Measurements from ENCODE around the gene AGPAT2.

AGPAT2 gene

DNA sequence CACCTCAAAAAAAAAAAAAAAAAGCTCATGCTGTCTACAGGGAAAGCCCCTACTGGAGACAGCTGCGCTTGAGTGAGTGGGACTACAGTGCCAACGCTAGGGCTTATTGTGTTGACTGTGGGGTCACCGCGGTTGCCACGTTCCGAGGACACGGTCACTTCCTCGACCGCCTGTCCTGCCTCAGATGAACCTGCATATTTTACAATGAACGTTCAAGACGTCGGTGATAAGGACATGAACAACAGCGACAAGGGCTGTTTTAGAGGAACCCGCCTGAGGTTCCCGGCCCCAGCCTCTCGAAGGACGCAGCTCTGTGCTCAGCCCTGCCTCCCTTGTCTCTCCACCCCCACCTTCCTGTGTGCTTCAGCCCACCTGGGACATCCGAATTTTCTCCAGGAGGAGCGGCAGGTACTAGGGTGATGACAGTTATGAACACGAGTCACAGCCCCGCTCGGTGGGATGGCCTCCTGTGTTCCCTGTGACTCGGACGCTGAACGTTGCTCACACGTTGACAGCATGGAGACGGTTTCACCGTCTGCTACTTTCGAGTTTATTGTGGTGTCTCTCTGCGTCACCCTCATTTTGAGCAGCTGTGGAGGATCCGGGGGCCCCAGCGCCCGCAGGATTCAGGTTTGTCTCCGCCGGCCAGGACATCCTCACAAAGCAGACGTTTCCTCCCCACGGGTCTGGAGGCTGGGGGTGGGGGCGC is 13.9 kb upstream of the AGPAT2 start:
- peak; percentile 96 to 98 for ATAC-seq

DNA sequence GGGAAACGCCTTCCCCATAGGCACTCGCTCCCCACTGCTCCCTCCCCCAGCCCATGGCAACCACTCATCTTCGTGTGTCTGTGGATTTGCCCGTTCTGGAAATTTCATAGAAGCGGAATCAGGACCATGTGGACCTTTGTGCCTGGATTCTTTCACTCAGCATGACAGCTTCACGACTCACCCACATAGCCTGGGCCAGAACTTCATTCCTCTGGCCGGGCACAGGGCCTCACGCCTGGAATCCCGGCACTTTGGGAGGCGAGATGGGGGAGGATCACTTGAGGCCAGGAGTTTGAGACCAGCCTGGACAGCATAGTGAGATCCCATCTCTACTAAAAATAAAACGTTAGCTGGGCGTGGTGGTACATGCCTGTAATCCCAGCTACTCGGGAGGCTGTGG is 13.0 kb upstream of the AGPAT2 start:
- ATAC-seq, result no peak

DNA sequence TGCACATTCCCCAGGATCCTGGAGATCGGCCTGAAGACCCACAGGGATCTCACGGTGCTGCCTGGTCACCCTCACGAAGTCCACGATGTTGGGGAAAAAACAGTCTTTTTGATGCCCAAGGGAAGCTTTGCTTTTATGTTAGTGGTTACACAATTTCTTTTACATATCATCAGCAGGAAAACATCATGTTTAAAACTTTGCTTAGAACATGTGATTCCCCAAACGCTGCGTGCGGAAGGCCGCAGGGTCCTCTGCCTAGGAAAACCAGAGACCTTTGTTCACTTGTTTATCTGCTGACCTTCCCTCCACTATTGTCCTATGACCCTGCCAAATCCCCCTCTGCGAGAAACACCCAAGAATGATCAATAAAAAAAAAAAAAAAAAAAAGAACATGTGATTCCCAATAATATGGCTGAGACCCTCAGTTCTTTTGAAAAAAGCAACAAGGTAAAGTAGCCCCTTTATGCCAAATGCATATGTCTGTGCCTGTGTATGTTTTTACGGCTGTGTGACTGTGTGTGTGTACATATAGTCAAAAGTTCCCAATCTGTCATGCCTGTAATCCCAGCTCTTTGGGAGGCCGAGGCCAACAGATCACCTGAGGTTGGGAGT is 11.5 kb upstream of the AGPAT2 start:
- ATAC-seq, result no peak

DNA sequence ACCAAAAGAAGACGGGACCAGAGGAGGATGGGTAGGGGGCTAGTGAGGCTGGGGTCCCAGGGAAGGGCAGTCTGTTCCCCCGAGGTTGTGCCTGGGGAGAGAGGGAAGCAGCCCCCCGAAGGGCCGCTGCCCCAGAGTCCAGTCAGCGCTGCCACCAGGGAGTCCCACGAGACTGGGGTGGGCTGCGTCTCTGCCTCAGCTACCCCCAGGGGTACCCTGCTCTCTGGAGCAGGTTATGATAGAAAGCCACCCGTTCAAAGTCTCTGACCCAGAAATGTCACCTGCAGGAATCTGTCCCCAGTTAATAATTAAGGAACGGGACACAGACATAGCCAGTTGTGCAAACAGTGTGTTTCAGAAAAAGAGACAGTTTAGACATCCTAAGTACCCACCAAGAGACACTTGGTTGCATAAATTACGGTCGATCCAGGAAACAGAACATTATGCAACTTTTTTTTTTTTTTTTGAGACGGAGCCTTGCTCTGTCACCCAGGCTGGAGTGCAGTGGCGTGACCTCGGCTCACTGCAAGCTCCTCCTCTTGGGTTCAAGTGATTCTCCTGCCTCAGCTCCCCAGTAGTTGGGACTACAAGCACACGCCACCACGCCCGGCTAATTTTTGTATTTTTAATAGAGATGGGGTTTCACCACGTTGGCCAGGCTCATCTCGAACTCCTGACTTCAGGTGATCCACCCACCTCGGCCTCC is 10.7 kb upstream of the AGPAT2 start:
- no peak for ATAC-seq

DNA sequence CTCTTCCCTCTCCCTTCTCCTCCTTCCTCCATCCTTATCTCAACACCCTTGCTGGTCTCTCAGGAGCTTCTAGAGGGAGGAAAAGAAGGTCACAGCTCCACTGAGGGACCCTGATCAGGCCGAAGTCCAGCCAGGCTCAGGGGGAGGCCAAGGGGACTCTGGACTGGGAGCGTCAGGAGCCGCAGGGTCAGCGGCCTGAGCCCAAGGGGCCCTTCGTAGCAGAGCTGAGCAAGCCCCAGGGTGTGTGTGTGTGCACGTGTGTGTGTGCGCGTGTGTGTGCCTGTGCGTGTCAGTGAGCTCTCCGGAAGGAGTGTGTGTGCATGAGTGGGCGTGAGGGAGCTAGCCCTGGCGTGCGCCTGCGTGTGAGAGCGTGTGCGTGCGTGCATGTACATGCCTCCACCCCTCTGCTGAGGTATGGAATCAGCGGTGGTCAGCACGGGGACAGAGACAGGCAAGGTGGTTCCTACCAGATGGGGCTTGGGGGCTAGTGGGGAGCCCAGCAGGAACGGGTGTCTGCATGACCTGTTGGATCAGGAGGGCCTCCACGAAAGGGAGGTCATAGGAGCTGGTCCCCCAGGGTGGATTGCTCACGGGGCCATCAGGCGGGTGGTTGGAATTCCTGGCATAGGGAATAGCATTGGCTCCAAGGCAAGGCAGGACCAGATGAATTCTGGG is 10.0 kb upstream of the AGPAT2 start:
- ATAC-seq, result no peak

GRCh38 chr9:136696502-136696901 is 9.2 kb upstream of the AGPAT2 start:
- ATAC-seq, result no peak

GRCh38 chr9:136695955-136696354 is 8.7 kb upstream of the AGPAT2 start:
- ATAC-seq, result no peak

DNA sequence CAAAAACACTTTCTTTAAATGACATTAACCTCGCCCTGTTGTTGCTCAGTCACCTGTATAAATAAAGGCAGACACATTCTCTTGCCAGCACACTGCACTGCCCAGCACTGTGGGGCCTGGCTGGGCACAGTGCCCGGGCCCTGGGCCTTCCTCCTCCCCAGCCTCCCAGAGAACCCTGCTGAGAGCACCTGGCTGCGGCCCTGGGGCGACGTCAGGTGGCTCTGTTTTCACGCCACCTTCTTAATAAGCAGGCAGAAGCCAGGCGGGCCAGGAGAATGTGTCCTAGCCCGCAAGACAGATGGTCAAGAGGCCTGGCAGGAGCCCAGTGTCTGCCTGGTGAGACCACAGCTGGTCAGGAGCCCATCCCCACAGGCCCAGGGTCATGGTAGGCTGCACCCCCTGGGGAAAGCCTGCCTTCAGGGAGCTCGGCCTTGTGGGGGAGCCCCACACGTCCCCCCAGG is 8.2 kb upstream of the AGPAT2 start:
- no peak for ATAC-seq

- ATAC-seq, result no peak
These were observed 7.6 kb upstream of the AGPAT2 start for GRCh38 chr9:136694872-136695247.

GRCh38 chr9:136694163-136694871 is 7.1 kb upstream of the AGPAT2 start:
- peak; percentile 51 to 62 for ATAC-seq

- ATAC-seq, result peak; percentile 53 to 70
These were observed 6.4 kb upstream of the AGPAT2 start for GRCh38 chr9:136693490-136694162.

DNA sequence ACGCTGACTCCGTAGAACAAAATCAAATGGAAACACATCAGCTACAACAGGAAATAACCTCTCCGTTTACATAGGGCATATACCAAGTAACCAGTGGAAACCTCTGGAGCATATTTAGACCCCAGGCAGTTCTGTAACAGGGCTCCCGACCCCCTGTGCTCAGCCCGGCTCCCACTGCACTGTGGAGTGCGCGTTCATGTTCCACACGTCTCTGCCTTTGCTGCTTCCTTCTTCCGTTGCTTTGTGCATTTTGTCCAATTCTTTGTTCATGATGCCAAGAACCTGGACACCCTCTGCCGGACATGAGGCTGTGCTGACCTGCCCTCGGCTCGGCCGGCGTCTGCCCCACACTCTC is 5.9 kb upstream of the AGPAT2 start:
- ATAC-seq, result no peak

DNA sequence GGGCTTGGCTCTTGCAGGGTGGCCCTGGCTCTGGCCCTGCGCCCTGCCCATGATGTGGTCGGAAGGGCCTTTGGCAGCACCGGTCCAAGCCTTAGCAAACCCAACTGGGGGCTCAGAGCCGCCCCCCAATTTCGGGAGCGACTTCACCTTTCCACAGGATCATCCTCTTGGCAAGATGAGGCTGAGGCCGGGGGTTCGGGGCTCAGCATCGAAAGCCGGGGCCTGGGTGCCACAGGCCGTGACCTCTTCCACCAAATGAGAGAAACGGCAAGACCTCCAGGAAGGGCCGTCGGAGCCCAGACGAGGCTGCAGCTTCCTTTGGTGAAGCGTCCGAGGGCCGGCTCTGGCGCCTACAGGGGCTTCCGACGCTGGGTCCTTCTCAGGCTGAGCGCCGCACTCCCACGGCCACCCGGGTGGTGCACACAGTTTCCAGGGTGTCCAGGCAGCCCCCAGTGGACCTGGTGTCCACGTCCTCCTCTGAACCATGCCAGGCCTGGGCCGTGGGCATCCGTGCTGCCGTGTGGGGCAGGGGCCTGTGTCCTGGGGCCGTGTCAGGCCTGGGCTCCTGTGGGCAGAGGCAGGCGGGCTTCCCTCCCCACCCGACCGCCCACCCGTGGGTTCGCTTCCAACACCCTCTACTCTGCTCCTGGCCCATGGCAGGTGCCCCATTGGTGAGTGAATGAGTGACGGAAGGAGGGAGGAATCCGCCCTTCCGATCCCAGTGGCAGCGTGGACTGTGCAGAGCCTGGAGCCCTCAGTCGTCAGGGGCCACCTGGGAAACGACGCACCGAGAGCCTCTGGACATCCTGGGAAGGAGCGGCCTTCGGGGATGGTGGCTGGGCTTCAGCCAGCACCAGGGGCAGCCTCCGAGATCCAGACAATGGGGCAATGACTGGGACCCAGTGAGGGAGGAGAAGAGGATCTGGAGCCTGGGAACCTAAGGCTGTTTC is 5.2 kb upstream of the AGPAT2 start:
- ATAC-seq, result no peak

GRCh38 chr9:136691316-136692184 is 4.3 kb upstream of the AGPAT2 start:
- ATAC-seq, result no peak

DNA sequence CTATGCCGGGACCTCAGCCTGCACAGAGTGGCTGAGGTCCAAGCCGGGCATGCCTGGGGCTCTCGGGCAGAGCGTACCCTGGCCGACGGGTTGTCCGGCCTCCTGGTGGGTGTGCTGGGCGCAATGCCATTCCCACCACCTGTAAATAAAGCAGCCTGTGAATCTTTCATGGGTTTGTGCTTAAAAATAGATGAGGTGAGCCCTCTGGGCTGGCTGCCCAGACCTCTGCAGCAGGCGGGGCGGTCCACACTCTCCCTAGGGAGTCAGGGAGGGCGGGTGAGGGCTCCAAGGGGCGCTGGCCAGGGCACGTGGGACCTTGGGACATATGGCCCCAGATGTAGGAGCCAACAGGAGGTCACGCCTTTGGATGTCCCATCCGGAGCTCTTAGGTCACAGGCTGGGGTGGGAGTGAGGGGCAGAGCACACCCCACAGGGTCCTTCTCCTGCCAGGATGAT is 3.6 kb upstream of the AGPAT2 start:
- no peak for ATAC-seq

DNA sequence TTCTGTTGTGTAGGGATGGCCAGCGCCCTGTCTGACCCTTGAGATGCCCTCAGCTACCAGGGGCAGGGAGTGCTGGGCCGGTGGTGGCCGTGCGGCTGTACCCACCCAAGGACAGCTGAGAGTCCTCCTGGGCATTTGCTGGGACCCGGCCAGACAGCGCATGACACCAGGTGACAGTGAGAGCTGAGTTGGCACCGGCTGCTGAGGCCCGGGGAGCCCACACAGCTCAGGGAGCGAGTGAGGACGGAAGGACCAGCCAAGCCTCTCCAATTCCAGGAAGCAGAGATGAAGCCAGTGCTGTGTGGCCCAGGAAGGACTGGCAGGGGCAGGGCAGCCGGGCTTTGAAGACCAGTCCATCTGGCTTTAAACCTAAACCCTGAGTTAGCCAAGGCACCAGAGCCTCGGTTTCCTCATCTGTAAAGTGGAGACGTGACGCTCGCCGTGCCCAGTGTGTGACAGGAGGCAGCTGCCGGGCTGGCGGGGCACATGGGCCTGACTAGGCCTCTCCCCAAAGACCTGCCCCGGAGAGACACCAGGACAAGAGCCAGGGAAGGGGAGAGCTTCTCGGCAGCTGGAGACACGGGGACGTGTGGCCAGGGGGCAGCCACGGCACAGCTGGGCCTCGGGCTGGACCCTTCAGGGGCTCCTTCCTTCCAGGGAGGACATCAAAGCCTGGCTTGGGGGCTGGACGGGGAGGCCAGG is 3.0 kb upstream of the AGPAT2 start:
- ATAC-seq, result no peak

- no peak for ATAC-seq
These were observed 1.8 kb upstream of the AGPAT2 start for GRCh38 chr9:136689108-136689460.

- no peak for ATAC-seq
These were observed 1.2 kb upstream of the AGPAT2 start for GRCh38 chr9:136688274-136689107.
